OCI-LY1 (cell line): ENCODE measurements around the gene PHKG2.

Experiments used
- H2AFZ ChIP-seq: fragments of 200-600 bp; sonication (generic), shearing (Covaris generic); 2 replicates; pipeline ENCODE4 v1.6.0; 2014; ENCODE audit warnings: antibody characterized with exemption, mild to moderate bottlenecking, low read length
- H3F3A ChIP-seq: fragments of 200-600 bp; sonication (generic), shearing (Covaris generic); 2 replicates; pipeline ENCODE4 v1.6.0; 2014; ENCODE audit warnings: mild to moderate bottlenecking, antibody characterized with exemption, low read length, moderate library complexity; ENCODE audit not compliant: insufficient read depth
- H3K27ac ChIP-seq: fragments of 200-600 bp; sonication (generic); 2 replicates; pipeline ENCODE4 v1.5.1; 2014; ENCODE audit warnings: low read length, mixed run types, mild to moderate bottlenecking, low read depth; ENCODE audit not compliant: poor library complexity, severe bottlenecking
- H3K27me3 ChIP-seq: fragments of 200-600 bp; sonication (generic); 2 replicates; pipeline ENCODE4 v1.6.0; 2014; ENCODE audit warnings: antibody characterized with exemption, mild to moderate bottlenecking, low read length, moderate library complexity; ENCODE audit not compliant: insufficient read depth
- H3K36me3 ChIP-seq: fragments of 200-600 bp; sonication (generic); 2 replicates; pipeline ENCODE4 v1.6.1; 2014; ENCODE audit warnings: mild to moderate bottlenecking, antibody characterized with exemption, low read length, moderate library complexity, mixed read lengths; ENCODE audit not compliant: insufficient read depth
- H3K4me1 ChIP-seq: fragments of 200-600 bp; sonication (generic); 2 replicates; pipeline ENCODE4 v1.5.1; 2014; ENCODE audit warnings: mild to moderate bottlenecking, low read length, moderate library complexity; ENCODE audit not compliant: insufficient read depth, severe bottlenecking
- H3K4me2 ChIP-seq: fragments of 200-600 bp; sonication (generic), shearing (Covaris generic); 2 replicates; pipeline ENCODE4 v1.6.1; 2014; ENCODE audit warnings: low read length
- H3K4me3 ChIP-seq: fragments of 200-600 bp; sonication (generic); 2 replicates; pipeline ENCODE4 v1.5.1; 2014; ENCODE audit warnings: low read length, low read depth, mild to moderate bottlenecking, mixed read lengths; ENCODE audit not compliant: poor library complexity, severe bottlenecking
- H3K79me2 ChIP-seq: fragments of 200-600 bp; shearing (Covaris generic); 2 replicates; pipeline ENCODE4 v1.6.1; 2016; ENCODE audit warnings: mixed run types, low read length, mixed read lengths; ENCODE audit not compliant: insufficient read depth
- H3K9ac ChIP-seq: fragments of 200-600 bp; sonication (generic), shearing (Covaris generic); 2 replicates; pipeline ENCODE4 v1.6.1; 2014; ENCODE audit warnings: mild to moderate bottlenecking, low read length, mixed read lengths
- H3K9me2 ChIP-seq: fragments of 200-600 bp; sonication (generic), shearing (Covaris generic); 2 replicates; pipeline ENCODE4 v1.6.1; 2014; ENCODE audit warnings: low read depth, mild to moderate bottlenecking, low read length, mixed read lengths
- H3K9me3 ChIP-seq: fragments of 200-600 bp; shearing (Covaris generic); 2 replicates; pipeline ENCODE4 v1.6.1; 2014; ENCODE audit warnings: low read length, mixed read lengths
- H4K20me1 ChIP-seq: fragments of 200-600 bp; sonication (generic), shearing (Covaris generic); 2 replicates; pipeline ENCODE4 v1.6.0; 2016; ENCODE audit warnings: mild to moderate bottlenecking, low read length; ENCODE audit not compliant: insufficient read depth
- CTCF ChIP-seq: fragments of 200-600 bp; sonication (generic), shearing (Covaris generic); IDR thresholded peaks from 2 replicates; pipeline ENCODE4 v1.5.1; 2017; ENCODE audit warnings: mild to moderate bottlenecking, antibody characterized with exemption, low read length, moderate library complexity, mixed read lengths
- EZH2 ChIP-seq: fragments of 200-600 bp; sonication (generic), shearing (Covaris generic); IDR thresholded peaks from 2 replicates; pipeline ENCODE4 v1.8.0; 2017; ENCODE audit warnings: borderline replicate concordance, mixed run types, mild to moderate bottlenecking, antibody characterized with exemption, low read length, moderate library complexity, mixed read lengths

Gene PHKG2

GRCh38 chr16:30766933-30767284, 18.7 kb downstream of the PHKG2 start:
- no peak overlapping the region for H3K27ac ChIP-seq
- no peak overlapping the region for H3K4me2 ChIP-seq
- H3K9me2 ChIP-seq: no peaks in the 10 kb centered on the region
- no peak overlapping the region for H3K9ac ChIP-seq
- TF ChIP-seq EZH2 (no peak), CTCF (no peak)
- H2AFZ ChIP-seq: no peak overlapping the region
- no peaks in the 10 kb centered on the region for H4K20me1 ChIP-seq
- H3K4me1 ChIP-seq: peaks cover 17% of the 10 kb centered on the region
- no peaks in the 10 kb centered on the region for H3K9me3 ChIP-seq
- H3K27me3 ChIP-seq: no peaks in the 10 kb centered on the region
- no peak overlapping the region for H3K4me3 ChIP-seq
- H3F3A ChIP-seq: no peaks in the 10 kb centered on the region
- peaks cover 87% of the 10 kb centered on the region for H3K36me3 ChIP-seq
- no peaks in the 10 kb centered on the region; the same call in 1 of the 2 replicates for H3K79me2 ChIP-seq

- no peak overlapping the region for H3K4me2 ChIP-seq
- H3K36me3 ChIP-seq: peaks cover 96% of the 10 kb centered on the region
- H3K4me1 ChIP-seq: peaks cover 12% of the 10 kb centered on the region
- no peak overlapping the region for H3K4me3 ChIP-seq
- no peak overlapping the region for H3K9ac ChIP-seq
- TF ChIP-seq CTCF (no peak), EZH2 (no peak)
- no peaks in the 10 kb centered on the region for H4K20me1 ChIP-seq
- H3K27me3 ChIP-seq: no peaks in the 10 kb centered on the region
- H3K79me2 ChIP-seq: no peaks in the 10 kb centered on the region; the same call in 1 of the 2 replicates
- no peak overlapping the region for H3K27ac ChIP-seq
- H3F3A ChIP-seq: no peaks in the 10 kb centered on the region
- H3K9me2 ChIP-seq: no peaks in the 10 kb centered on the region
- no peak overlapping the region for H2AFZ ChIP-seq
- H3K9me3 ChIP-seq: no peaks in the 10 kb centered on the region
These were observed 19.7 kb downstream of the PHKG2 start for GRCh38 chr16:30767767-30768465.

- no peak overlapping the region for H2AFZ ChIP-seq
- no peaks in the 10 kb centered on the region for H3K27me3 ChIP-seq
- H3K4me1 ChIP-seq: peaks cover 5% of the 10 kb centered on the region
- TF ChIP-seq CTCF (no peak), EZH2 (no peak)
- no peaks in the 10 kb centered on the region for H3F3A ChIP-seq
- no peak overlapping the region for H3K27ac ChIP-seq
- H3K9me2 ChIP-seq: no peaks in the 10 kb centered on the region
- no peaks in the 10 kb centered on the region for H3K9me3 ChIP-seq
- H3K4me3 ChIP-seq: no peak overlapping the region
- peaks cover 96% of the 10 kb centered on the region for H3K36me3 ChIP-seq
- H3K9ac ChIP-seq: no peak overlapping the region
- no peaks in the 10 kb centered on the region for H4K20me1 ChIP-seq
- H3K4me2 ChIP-seq: no peak overlapping the region
- H3K79me2 ChIP-seq: no peaks in the 10 kb centered on the region
These were observed 20.5 kb downstream of the PHKG2 start for GRCh38 chr16:30768583-30769181.
